ENCODE data around the gene TPSAB1.

The TPSAB1 gene

DNA sequence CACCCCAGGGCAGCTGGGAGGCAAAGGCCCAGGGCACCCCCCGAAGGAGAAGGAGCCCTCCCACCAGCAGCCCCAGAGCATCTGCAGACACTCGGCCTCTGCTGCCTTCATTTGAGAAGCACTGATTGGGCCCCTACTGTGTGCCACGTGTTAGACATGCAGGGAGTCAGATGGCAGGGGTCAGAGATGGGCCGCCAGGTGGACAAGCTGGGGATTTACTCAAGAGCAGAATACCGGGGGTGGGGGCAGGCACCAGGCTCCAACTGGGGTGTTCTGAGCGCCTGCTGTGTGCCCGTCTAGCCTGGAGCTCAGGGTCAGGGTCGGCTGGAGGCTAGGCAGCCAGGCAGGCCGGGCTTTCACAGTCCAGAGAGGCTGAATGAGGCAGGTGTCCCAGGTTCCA is 34.2 kb upstream of the TPSAB1 start:
- no peak for TF ChIP-seq CTCF (IDR thresholded peaks at IDR 0.05)

- TF ChIP-seq CTCF (IDR thresholded peaks at IDR 0.05), result no peak
These were observed 33.7 kb upstream of the TPSAB1 start for GRCh38 chr16:1206786-1207185.

DNA sequence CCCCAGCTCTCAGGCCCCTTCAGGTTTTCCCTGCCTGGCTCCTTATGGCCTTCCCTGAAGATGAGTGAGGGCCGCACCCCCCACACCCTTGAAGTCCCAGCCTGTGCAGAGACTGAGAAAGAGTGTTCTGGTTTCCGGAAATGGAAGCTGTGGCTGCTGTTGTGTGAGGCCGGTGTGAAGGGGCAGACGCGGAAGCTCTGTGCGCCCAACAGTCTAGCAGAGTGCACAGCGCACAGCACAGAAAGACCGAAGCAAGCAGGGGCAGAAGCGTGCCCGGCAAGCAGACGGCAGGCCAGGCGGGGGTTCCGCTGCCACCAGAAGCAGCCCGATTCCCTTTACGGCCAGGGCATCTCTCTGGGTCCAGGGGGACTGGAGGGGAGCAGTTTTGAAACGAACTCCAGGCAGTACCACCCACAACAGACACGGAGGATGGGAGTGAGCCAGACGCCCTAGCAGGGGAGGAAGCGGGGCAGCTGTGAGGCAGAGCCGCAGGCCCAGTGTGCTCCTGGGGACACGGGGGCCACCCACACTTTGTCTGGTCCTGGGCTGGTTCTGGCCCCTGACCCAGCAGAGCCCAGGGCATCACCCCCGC is 32.2 kb upstream of the TPSAB1 start:
- no peak for TF ChIP-seq CTCF (IDR thresholded peaks at IDR 0.05)

DNA sequence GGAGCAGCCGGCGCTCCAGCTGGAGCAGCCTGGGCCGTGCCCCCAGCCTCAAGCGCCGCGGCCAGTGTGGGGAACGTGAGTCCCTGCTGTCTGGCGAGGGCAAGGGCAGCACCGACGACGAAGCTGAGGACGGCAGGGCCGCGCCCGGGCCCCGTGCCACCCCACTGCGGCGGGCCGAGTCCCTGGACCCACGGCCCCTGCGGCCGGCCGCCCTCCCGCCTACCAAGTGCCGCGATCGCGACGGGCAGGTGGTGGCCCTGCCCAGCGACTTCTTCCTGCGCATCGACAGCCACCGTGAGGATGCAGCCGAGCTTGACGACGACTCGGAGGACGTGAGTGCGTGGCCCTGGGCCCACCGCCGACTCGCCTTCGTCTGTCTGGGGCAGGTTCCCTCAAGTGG is 31.4 kb upstream of the TPSAB1 start:
- TF ChIP-seq CTCF (IDR thresholded peaks at IDR 0.05), result no peak

- no peak for TF ChIP-seq CTCF (IDR thresholded peaks at IDR 0.05)
These were observed 30.0 kb upstream of the TPSAB1 start for GRCh38 chr16:1210461-1210860.

DNA sequence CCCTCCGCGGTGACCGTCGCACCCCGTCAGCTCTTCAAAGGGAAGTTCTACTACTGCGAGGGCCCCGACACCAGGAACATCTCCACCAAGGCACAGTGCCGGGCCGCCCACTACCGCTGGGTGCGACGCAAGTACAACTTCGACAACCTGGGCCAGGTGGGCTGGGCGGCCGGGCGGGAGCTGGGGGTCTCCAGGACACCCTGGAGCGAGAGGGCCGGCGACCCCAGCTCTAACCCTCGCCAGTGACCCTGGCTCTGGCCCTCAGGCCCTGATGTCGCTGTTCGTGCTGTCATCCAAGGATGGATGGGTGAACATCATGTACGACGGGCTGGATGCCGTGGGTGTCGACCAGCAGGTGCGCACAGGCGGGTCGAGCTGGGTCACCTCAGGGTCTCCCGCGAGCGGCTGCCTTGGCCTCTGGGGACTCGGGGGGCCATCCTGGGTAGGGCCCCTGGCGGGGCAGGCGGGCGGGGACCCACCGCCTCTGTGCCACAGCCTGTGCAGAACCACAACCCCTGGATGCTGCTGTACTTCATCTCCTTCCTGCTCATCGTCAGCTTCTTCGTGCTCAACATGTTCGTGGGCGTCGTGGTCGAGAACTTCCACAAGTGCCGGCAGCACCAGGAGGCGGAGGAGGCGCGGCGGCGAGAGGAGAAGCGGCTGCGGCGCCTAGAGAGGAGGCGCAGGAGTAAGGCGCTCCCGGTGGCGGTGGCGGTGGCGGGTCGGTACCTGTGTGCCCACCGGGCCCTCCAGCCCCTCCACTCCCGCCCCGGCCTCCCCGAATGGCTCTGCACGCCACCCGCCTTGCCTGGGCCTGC is 28.8 kb upstream of the TPSAB1 start:
- TF ChIP-seq CTCF (IDR thresholded peaks at IDR 0.05), result no peak

DNA sequence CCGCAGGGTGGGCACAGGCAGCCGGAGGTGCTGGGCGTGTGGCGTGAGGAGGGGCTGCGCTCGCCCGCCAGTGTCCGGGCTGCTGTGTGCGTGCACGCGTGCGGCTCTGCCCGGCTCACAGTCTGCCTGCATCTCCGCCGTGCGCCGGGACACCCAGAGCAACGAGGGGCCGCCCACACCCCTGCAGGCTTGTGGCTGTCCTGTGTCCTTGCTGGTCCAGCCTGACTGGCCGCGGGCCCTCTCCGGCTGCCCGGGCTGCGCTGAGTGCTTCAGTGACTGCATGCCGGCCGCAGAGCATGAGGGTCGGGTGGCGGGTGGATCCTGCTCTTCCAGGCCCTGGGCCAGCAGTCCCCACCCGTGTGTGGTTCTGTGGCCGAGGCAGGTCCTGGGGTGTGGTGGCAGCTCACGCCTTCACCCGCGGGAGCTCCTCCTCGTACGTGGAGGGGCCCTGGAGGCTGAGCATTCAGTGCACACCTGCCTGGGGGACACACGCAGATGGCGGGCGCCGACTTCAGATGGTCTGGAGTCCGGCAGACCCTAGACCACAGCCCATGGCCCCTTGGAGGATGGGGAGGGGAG is 27.8 kb upstream of the TPSAB1 start:
- no peak for TF ChIP-seq CTCF (IDR thresholded peaks at IDR 0.05)

Data from LNCAP (cell line).